Central memory CD4-positive, alpha-beta T cell (primary cell): ENCODE measurements around the gene LPP.

Source experiments
- DNase-seq: peaks from one replicate; pipeline ENCODE4 v3.0.0; 2022

Gene LPP

DNA sequence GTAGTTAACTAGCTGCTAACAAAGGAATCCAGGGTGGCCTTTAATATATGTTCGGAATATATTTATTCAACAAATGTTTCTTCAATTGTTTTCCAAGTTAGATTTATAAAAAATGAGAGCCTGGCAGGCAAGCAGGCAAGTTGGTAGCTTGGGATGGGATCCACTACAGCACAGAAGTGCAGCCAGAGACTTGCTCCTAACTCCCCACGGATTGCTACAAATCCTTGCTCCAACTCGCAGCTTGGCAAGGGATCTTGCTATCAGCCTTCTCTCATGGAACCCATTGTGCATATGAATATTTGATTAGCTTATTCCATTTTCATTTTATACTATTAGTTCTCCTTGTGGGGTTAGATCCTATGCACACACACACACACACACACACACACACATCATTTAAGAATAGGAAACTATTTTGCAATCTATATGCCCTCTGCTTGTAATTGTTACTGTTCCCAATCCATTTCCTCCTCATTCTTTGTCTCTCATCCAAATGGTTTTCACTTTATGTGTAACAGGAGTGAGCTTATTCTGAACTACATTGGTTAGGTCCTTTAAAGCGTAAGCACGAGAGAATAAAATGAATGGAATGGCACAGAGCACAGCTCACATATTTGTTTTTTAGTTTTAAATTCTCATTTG, 505.6 kb downstream of the LPP start:
- DNase-seq, result no peak

DNA sequence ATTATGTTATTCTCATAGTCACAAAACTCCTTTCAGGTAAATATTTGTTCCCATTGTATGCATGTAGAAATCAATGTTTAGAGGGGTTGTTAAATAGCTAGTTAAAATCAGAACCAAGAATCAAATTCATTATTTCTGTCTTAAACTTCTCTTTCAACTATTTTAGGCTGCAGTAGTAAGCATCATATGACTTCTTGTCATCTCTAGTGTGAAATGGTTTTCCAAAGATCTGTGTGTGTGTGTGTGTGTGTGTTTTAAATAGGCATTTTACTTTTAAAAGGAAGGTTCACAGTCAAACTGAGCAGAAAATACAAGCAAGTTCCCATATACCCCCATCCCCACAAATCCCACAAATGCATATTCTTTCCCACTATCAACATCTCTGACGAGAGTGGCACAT, 506.5 kb downstream of the LPP start:
- DNase-seq, result no peak

DNA sequence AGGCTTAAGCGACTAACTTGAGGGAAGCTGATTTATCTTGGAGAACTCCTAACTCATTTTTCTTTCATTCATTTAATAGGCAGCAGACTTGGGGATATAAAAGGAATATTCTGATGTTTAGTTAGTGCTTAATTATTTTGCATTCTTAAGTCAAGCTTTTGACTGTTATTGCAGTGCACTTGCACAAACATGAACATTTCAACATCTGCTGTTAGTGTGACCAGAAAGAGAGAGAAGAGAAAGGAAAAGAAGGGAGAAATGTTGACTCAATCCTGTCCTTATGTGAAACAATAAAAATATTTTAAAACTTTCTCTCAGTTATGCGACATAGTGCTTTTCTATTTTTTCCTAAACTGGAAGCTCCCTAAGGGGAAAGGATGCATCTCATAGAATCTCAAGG, 507.8 kb downstream of the LPP start:
- DNase-seq, result no peak

DNA sequence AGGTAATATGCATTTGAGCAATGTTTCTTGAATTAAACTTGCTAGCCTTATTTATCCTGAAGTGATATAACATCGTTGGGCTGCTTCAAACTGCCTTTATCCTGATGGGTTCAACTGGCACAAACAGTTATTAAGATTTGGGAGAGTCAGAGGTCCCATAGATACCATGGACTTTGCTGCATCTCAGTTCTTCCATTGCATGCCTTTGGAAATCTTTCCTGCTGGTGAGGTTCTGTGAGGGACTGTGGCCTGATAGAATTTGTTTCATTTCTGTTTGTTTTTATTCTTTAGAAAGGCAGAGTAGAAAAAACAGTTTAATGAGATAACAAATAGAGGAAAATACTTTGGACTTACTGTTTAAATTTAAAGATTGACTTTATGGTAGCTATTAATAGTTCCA, 508.3 kb downstream of the LPP start:
- DNase-seq, result no peak

DNA sequence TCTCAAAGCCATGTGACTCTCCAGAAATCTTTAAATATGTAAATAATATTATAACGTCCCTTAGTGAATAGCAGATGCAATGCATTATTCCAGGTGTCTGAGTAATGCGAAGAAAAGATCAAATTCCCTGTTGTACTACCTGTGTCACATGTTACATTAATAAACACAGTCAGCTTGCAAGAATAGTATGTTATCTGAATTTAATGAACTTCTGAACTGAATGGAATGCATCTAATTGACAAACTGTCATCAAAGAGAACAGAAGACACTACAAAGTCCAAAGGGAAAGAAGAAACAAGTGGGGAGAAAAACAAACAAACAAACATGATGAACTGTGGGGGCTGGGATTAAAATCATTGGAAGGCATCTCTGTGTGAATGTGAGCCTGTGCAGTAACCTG, 508.8 kb downstream of the LPP start:
- no peak for DNase-seq

DNA sequence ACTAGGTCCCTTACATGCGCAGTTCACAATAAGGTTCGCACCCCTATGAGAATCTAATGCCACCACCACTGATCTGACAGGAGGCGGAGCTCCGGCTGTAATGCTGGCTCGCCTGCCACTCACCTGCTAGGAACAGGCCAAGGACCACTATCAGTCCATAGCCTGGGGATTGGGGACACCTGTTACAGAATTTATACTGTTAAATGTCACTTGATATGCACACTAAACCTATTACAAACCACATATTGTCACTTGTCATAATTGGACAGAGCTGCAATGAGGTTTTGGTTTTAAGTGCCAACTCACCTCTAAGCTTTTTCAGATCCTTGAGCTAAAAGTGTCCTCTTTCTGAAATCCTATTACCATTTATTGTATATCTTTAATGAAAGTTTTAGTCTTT, 509.9 kb downstream of the LPP start:
- DNase-seq, result no peak

DNA sequence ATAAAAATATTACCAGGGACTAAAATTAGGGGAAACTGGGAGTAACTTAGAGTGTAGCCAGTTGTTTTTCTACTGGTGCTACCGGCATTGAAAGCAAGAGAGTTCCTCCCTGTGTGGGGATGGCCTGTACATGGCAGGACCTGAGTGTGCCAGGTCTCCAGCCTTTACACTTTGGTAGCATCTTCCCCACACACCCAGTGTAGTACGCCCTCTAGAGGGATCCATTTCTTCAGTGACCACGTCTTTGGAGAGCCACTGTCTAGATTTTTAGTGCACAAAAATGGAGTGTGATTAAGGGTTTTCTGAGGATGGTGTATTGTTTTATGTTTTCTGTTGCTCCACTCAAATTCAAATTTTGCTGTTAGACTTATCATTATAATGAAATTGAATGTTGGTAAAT, 510.8 kb downstream of the LPP start:
- DNase-seq, result no peak

DNA sequence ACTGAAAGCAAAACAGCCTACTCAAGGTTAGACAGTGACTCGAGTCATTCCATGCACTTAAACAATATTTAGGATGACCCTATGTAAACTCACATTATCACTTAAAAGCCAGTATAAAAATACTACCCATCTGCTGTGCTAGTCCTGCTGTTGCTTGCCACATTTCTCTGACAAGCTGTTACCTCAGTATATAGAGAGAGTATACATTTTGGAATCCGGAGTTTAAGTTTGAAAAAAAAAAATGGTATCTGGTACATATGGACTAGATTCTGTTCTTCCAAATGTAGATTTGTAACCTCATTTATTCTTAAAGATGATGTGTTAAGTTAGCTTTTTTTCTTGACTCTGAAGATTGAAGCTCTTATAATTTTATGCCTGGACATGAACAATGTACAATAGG, 514.0 kb downstream of the LPP start:
- no peak for DNase-seq

DNA sequence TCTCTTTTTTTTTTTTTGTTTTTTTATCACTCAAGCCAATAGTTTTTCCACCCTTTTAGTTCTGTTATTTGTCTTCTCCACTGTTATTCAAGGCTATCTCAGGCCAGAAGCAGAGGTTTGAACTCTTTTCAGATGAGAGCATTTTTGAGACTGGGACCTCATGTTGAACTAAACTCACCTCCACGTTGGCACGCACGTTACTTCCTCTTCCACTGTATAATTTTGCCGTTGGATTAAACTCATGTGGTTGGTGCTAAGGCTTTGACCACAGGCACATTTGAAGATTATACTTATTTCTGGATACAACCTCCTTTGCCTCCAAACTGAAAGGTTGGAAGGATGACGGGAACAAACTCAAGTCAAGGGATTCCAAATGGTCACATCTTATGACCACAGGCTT, 516.5 kb downstream of the LPP start:
- no peak for DNase-seq

DNA sequence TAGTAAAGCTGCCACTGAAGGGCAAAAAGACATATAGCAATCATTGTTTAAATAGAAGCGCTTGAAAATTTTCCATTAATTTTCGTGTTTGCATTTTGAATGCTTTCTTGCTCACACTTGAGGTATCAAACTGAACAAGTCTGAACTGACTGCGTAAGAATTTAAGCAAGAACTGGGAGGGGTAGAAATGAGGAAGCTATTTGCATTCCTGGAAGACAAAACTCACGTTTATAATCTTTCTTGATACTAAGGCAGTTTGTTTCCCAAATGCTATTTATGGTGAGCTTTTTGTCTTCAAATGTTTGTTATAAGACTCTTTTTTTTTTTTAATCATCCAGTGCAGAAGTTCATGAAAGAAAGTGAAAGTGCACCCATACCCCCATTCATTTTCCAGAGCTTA, 518.0 kb downstream of the LPP start:
- no peak for DNase-seq

DNA sequence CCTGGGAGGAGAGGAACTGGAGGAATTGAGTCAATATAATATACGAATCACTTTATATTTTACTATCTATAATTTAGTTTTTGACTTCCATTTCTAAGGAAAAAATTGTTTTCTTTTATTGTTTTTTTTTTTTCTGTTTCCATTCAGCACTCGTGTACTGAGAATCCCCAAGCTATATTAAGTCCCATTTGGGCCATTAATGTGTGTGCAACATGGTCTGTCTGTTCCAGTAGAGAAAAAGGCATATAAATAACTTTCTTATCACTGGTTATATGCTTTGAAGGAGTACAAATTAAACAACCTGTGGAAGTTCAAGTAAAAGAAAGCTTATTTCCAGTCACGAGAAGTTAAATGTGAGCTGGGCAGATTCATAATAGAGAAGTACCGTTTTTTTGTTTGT, 518.9 kb downstream of the LPP start:
- no peak for DNase-seq

DNA sequence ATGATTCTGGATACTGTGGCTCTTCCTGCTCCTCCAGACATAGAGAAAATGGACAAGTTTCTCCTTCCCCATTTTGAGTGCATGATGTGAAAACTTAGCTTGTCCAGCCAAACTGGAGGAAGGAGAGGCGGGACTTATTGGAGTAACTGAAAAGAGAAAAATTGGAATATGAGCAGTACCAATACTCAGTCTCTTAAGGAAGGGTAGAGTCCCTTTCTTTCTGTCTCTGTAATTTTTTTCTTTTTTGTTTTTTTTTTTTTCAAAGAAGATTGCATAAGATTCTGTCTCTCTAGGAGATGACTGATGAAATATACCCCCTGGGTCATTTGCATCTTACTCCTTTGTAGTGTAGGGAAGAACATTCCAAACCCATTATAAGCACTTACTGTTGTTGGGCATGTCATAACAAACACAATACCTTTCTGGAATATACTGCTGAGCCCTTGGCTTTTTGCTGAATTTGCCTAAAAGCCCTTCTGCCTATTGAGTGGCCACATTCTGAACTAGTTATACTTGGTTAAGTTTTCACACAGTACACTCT, 519.8 kb downstream of the LPP start:
- DNase-seq, result no peak

DNA sequence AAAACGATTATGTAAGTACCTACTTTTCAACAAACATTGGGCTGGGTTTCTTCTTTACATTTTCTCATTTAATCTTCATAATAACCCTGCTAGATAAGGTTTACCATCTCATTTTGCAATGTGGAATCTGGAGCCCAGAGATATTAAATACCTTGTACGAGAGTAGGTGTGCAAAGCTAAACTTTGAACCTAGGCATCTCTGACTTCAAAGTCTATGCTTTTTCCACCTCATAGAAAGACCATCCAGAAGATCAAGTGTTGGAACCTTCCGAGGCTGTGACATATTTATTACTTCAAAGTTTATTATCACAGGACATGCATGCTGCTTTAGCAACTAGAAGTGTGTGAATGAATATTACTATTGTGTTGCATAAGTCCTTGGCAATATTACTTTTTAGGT, 520.6 kb downstream of the LPP start:
- DNase-seq, result no peak

DNA sequence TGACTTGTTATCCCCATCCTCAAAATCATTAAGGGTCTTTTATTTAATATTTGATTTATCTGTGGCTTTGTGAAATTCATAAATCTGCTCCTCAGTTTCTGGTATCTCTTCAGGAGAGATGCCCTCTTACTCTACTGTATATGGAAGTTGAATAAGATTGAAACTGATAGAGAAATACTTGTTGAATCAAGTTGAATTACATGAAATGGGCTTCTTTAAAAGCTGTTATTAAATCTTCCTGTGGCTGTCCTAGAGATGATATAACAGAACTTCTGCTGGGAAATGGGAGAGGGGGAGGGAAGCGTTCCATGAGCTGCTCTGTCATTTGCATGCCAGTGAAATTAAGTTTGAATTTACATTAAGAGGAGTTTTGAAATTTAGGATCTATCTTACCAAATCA, 523.4 kb downstream of the LPP start:
- no peak for DNase-seq

DNA sequence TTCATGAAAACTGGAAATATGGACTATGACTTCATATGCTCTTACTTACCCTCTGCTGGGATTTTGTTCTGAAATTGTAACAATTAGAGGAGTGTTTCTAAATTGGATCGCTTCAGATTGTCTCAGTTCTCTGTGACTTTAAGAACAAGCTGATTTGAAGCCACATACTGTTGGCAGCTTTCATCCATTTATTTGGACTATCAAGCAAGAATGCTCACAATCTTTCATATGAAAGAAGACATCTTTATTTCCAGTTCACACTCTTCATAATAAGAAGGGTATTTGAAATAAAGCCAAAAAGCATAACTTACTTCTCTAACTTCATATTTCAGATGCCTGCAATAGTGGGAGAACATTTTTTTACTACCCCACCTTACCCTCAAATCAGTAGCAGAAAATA, 526.2 kb downstream of the LPP start:
- no peak for DNase-seq

DNA sequence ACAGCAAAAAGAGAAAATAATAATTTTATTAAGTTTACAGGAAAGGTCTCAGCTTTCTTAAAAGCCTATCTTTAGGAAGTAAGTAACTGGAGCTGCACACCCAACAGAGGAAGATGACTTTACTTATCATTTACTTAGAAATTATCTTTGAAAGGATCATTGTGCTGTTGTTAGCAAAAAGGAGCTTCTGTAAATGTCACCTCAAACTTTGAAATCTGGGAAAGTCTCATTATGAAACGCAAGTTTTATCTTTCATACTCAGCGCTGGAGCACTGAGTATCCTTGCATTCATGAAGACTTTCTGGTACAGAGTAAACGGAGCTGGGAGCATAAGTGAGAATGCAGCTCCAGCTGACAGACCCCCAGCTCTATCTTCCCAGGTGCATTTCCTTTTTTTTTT, 526.6 kb downstream of the LPP start:
- no peak for DNase-seq

DNA sequence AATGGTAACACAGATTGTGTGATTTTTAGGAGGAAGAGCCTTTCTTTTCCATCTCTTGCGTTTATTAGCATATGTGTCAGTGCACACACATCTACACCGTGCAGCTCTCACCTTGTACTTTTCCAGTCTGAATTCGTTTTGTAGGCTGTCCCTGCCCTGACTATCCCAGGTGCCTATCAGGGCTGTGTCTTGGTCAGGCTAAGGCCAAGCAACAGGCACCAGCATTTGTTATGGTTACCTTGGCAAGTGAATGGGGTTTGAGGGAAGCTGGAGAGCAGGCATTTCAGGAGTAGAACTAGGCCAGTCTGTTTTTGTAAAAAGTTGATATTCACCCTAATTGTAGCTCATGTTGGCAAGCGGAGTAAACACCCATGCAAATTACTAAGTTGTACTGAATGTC, 528.4 kb downstream of the LPP start:
- DNase-seq, result no peak

DNA sequence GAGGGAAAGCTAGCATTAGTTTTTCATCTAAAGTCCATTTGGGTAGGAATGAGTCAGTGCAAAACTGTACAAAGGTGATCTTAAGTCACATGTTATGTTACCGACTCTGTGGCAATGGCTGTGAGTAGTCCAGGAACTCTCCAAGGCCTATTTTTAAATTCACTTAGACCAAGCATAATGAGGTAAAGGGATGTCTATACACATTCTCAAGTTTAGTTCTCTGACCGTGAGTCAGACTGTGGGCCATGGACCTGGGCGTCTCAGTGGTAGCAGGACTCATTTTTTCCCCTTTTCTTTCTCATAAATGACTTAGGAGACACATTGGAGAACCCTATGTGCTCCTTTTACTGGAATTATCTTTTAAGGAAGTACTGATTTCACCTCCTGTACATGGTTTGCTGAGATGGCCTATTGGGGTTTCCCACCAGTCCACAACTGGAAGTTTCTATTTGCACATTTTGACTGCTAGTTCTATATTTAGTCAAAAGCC, 529.1 kb downstream of the LPP start:
- DNase-seq, result no peak

DNA sequence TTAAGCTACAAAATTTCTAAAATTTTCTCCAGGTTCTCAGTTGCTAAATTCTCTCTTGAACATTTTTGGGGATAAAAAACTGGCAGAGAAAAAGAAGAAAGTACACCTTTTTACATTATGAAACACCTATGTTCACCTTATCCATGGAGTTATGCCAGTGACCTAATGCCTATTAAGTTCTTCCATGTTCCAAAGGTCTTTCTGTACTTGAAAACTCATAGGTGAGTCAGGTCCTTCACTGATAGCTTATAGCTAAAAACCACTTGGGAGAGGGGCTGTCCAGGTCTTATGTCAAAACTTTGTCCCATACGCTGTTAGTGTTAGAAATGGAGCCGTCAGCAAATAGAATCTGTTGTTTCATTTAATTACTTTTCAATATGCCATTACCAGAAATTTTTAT, 530.3 kb downstream of the LPP start:
- DNase-seq, result no peak

DNA sequence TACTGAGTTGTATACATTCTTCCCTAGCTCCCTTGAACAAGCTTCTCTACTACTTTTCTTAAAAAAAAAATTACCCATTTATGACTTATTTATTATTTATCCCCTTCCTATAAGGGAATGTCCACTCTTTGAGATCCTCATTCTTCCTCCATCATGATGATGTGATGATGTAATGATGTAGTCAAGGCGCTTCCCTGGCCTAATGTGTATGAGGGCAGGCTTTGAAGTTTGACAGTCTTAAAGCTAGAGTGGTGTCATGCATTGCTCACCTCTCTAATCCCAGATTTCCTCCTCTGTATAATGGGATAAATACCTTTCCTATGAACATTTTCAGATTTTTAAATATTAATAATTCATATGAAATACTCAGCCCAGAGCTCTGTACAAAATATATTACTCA, 531.8 kb downstream of the LPP start:
- DNase-seq, result no peak

DNA sequence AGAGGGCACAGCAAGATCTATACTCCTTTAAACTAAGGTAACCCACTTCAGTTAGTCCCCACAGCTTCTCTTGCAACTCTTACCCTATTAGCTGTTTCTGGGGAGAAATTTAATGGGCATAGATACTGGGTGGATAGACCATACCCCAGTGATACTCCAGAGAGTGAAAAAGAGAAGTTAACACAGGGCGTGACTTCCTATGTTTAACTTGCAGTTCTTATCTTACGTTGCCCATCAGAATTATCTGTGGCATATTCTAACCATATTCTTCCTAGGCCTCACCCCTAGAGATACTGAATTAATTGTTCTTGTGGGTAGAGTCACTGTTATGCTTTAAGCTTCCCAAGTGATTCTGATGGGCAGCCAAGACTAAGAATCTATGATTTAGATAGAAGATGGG, 532.4 kb downstream of the LPP start:
- no peak for DNase-seq

DNA sequence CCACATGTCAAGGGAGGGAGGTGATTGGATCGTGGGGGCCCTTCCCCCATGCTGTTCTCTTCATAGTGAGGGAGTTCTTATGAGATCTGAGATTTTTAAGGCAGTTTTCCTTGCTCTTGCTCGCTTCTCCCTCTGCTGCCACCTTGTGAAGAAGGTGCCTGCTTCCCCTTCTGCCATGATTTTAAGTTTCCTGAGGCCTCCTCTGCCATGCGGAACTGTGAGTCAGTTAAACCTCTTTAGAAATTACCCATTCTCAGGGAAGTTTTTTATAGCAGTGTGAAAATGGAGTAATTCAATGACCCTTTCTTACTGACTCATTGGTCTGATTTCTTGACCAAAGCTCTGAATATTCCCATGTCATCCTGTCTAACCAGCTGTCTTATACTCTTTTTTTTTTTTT, 533.4 kb downstream of the LPP start:
- DNase-seq, result no peak

DNA sequence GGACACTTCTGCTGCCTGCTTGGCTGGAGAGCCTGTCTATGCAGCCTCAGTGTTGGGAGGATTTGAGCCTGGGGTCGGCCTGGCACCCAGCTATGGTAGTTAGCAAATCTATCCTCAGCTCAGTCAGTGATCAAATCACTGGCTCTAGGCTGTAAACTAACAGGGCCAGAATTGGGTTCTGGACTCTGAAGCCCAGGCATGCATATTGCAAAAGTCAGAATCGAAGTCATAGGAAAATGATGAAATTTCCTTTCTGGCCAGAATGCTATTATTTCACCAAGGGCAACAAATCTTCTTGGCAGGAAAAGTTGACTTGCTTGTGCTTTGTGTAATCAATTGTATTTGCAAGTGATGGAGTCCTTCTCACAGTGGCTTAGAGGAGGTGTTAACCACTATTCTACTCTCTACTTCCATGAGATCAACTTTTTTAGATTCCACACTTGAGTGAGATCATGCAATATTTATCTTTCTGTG, 535.2 kb downstream of the LPP start:
- DNase-seq, result no peak

DNA sequence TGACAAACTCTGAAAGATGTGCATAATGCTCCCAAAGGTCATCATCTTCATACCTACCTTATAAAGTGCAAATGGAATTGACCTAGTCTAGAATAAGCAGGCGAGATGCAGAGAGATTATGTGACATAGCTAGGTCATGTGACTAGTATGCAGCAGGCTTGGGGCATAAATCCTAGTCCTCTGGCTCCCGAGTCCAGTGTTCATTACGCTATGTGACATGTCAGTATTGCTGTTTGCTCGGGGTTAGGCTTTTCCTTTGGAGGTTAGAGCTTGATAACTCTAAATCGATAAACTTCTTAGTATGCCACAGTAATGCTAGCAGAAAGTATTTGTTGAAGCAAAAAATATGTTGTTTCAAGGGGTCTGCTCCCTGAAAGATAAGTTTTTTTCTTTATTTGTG, 536.1 kb downstream of the LPP start:
- no peak for DNase-seq

DNA sequence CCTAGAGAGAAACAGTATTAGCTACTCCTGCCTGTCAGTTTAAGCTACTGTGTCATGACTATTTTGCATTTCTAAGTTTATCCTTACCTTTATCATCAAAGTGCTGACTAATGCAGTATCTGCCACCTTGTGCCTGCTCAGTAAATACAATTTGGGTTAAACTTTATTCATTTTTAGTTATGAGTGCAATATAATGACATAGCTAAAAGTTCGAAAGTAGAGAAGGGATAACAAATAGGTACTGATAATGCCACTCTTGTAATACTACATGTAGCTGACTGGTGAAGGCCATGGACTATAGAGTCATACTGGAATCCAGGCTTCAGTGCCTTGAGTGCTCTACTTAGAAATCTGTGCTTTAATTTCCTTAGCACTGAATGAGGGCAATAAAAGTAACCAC, 537.0 kb downstream of the LPP start:
- no peak for DNase-seq
